Left lung (tissue), 10 donors: ENCODE data around the gene TEX52. TPM values are rescaled to one million over a fixed set of nuclear protein-coding genes. Genes with fewer than 3 reads are reported as not detected.

ENCODE experiments used
- ATAC-seq: fragments of 200-7000 bp; cut with Tn5 transposase; one replicate; pipeline ENCODE4 v1.9.1; 2020; ENCODE audit warnings: moderate library complexity
- DNase-seq, 4 donors: peaks; one replicate each; pipeline ENCODE4 v3.0.0-alpha.2; 2013 to 2020
- H3K27ac ChIP-seq, 2 donors: fragments of 200-600 bp; sonication (generic) in 1 of 2; one replicate each; pipeline versions ENCODE4 v1.5.0 to v1.8.0; 2020 to 2021
- H3K27me3 ChIP-seq, 2 donors: fragments of 200-600 bp; sonication (generic) in 1 of 2; one replicate each; pipeline versions ENCODE4 v1.5.0 to v1.8.0; 2020 to 2021
- H3K36me3 ChIP-seq, 2 donors: fragments of 200-600 bp; sonication (generic) in 1 of 2; one replicate each; pipeline versions ENCODE4 v1.5.0 to v1.8.0; 2020 to 2021
- H3K4me1 ChIP-seq, 2 donors: fragments of 200-600 bp; one replicate each; pipeline ENCODE4 v1.8.0; 2021
- H3K4me3 ChIP-seq, 2 donors: fragments of 200-600 bp; sonication (generic) in 1 of 2; one replicate each; pipeline versions ENCODE4 v1.5.0 to v1.8.0; 2020 to 2021; ENCODE audit warnings: mild to moderate bottlenecking in 1 of 2
- H3K9me3 ChIP-seq, 2 donors: fragments of 200-600 bp; sonication (generic) in 1 of 2; one replicate each; pipeline versions ENCODE4 v1.5.0 to v1.8.0; 2020 to 2021
- intact Hi-C, 2 donors: fragments of 100-400 bp; cut with DNase I; formaldehyde crosslinking; loops; one replicate each; pipeline versions ENCODE4 v1.11.2 to v1.14.2; 2022
- polyA plus RNA-seq, 6 donors: library from polyadenylated mRNA; unstranded; fragments of 120-200 nt; gene quantifications; one replicate each; pipeline ENCODE4 v1.2.1, GENCODE V29; 2013; ENCODE audit not compliant: insufficient read length in 6 of 6
- total RNA-seq, 2 donors: library from RNA; stranded (reverse); fragmentation: NEBNext Ultra II Directional; extraction: Animal tissue kit (Norgen Biotek cat#: 25700); gene quantifications; one replicate each; pipeline ENCODE4 v1.2.1, GENCODE V29; 2021
- TF ChIP-seq, protein P1 (sequence below), 2 donors: fragments of 200-600 bp; sonication (generic) in 1 of 2; IDR thresholded peaks; one replicate each; pipeline versions ENCODE4 v1.5.0 to v1.8.0; 2021; ENCODE audit warnings: antibody characterized with exemption in 2 of 2
- donor health status: DM: no; HTN: yes; CAD: no.
- donor health status: DM: no; HTN: no; CAD: no.

TEX52 gene
- total and polyA plus RNA-seq, 8 donors = 1.9 to 4.6 (median 3.3) TPM; not detected in 2

- Histone ChIP-seq H3K4me3 (no peak overlapping the region), H3K27me3 (peaks cover 0 to 6% of the 10 kb centered on the region in 2 donors), H3K27ac (no peak overlapping the region), H3K9me3 (no peaks in the 10 kb centered on the region), H3K36me3 (peaks cover 0 to 12% of the 10 kb centered on the region in 2 donors), H3K4me1 (no peaks in the 10 kb centered on the region)
- ATAC-seq = no peak
- intact Hi-C loops = no loop called here
- DNase-seq = no peak
- TF ChIP-seq, protein P1, sequence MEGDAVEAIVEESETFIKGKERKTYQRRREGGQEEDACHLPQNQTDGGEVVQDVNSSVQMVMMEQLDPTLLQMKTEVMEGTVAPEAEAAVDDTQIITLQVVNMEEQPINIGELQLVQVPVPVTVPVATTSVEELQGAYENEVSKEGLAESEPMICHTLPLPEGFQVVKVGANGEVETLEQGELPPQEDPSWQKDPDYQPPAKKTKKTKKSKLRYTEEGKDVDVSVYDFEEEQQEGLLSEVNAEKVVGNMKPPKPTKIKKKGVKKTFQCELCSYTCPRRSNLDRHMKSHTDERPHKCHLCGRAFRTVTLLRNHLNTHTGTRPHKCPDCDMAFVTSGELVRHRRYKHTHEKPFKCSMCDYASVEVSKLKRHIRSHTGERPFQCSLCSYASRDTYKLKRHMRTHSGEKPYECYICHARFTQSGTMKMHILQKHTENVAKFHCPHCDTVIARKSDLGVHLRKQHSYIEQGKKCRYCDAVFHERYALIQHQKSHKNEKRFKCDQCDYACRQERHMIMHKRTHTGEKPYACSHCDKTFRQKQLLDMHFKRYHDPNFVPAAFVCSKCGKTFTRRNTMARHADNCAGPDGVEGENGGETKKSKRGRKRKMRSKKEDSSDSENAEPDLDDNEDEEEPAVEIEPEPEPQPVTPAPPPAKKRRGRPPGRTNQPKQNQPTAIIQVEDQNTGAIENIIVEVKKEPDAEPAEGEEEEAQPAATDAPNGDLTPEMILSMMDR (IDR thresholded peaks at IDR 0.05) = no peak
Observed at GRCh38 chr12:2835691-2836403, 21.0 kb downstream of the TEX52 start.

- DNase-seq (peak in 2 of 4 donors; percentile 77 to 91), ATAC-seq (peak; percentile 64)
- TF ChIP-seq, protein P1 (IDR thresholded peaks at IDR 0.05) = no peak
- Histone ChIP-seq H3K4me1 (no peaks in the 10 kb centered on the region), H3K9me3 (no peaks in the 10 kb centered on the region), H3K36me3 (peaks cover 0 to 23% of the 10 kb centered on the region in 2 donors), H3K27ac (no peak within 1 kb of the TSS), H3K27me3 (peaks cover 0 to 6% of the 10 kb centered on the region in 2 donors), H3K4me3 (no peak within 1 kb of the TSS)
- intact Hi-C loops = no loop called here
Observed at GRCh38 chr12:2834581-2835491, 22.0 kb downstream of the TEX52 start, which contains the start of gene NRIP2. TSS of gene NRIP2 (minus strand) at chr12:2835035. CDS start at chr12:2834983, 52 bp downstream.

GRCh38 chr12:2833810-2834209, 23.0 kb downstream of the TEX52 start:
- no peak overlapping the region for H3K27ac ChIP-seq
- peaks cover 0 to 33% of the 10 kb centered on the region in 2 donors for H3K36me3 ChIP-seq
- H3K4me3 ChIP-seq = no peak overlapping the region
- intact Hi-C loops = no loop called here
- H3K9me3 ChIP-seq = no peaks in the 10 kb centered on the region
- DNase-seq (no peak), ATAC-seq (peak; percentile 15)
- H3K27me3 ChIP-seq = peaks cover 0 to 6% of the 10 kb centered on the region in 2 donors
- H3K4me1 ChIP-seq = no peaks in the 10 kb centered on the region
- TF ChIP-seq, protein P1 (IDR thresholded peaks at IDR 0.05) = no peak

DNA sequence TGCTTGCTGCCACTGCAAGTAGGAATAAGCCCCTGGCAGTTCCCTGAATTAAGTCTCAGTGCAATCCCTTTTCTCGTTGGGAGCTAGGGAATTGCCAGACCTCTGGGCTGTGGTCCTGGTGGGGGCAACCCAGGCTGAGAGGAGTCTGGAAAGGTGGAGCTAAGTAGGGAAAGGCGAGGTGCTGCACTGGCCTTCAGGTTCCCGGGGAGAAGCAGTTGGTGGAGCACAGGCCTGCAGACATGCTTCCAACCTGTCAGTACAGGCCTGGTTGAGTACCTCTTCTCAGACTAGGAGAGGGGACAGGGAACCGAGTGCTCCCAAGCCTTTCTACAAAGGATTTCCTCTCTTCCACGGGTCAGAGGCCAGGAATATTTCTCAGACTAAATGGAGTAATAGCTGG, 23.5 kb downstream of the TEX52 start:
- Histone ChIP-seq H3K36me3 (peaks cover 0 to 36% of the 10 kb centered on the region in 2 donors), H3K4me1 (no peaks in the 10 kb centered on the region), H3K27me3 (peaks cover 0 to 6% of the 10 kb centered on the region in 2 donors), H3K9me3 (no peaks in the 10 kb centered on the region), H3K27ac (no peak overlapping the region), H3K4me3 (no peak overlapping the region)
- TF ChIP-seq, protein P1 (IDR thresholded peaks at IDR 0.05) = no peak
- no peak for DNase-seq
- intact Hi-C loops = no loop called here
- ATAC-seq = no peak
